NK-92 (cell line): Measurements from ENCODE around the gene RBM19.
"Not testable (repeated sequence)": the region's sequence is repeated elsewhere in the genome, so short reads cannot be mapped to it uniquely, and the experiment has no call there.

Experiments used
- DNase-seq: peaks from one replicate; lab custom pipeline; 2025; ENCODE audit not compliant: unreplicated experiment; lab: John Stamatoyannopoulos, UW

RBM19 gene

DNA sequence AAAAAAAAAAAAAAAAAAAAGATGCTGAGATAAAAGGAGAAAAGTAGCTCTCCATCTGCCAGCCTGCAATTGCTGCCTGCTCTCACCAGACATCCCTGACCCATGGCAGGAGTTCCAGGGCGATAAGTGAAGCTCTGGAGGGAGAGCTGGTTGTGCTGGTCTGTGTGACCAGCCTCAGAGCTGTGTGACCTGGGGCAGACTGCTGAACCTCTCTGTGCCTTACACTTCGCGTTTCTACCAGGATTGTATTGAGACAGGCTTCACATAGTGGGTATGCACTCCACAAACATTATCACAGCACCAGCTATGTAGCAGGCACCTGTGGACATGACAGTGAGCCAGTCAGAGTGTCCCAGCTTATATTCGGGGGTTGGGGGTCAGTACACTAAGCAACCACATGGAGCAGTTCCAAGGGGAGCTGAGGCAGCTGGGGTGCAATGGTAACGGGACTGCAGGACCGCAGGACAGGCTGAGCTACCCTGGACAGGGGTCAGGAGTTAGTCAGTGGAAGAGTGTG is 57.5 kb downstream of the RBM19 start:
- DNase-seq, result no peak

DNA sequence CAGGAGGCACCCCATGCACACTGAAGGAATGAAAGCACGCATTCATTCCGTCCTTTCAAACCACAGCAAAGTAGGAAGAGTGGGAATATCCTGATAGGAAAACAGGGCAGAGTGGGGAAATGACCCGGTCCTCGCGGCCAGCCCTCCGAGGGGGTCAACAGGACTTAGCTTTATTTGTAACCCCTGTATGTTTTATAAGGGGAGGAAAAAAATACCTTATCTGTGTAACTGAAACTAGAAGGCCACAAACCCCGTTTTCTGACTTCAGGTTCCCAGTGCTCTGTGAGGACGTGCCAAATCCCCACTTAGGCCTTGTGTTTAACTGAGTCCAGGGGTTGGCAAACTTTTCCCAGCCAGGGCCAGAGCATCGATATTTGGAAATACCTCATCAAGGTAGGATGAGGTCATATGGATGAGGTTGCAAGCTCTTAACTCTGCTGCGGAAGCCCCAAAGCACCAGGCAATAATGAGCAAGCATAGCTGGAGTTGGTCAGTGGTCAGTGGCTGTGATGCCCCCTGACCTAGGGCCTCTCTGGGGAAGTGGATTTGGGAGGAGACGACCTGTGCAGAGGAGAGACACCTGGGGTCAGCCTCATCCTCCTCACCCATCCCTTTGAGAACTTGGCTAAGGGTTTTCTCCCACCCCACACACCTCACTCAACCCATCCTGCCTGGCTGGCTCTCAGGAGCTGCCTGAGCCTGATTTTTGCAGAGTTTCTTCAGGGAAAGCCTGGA is 58.5 kb downstream of the RBM19 start:
- DNase-seq, result no peak

DNA sequence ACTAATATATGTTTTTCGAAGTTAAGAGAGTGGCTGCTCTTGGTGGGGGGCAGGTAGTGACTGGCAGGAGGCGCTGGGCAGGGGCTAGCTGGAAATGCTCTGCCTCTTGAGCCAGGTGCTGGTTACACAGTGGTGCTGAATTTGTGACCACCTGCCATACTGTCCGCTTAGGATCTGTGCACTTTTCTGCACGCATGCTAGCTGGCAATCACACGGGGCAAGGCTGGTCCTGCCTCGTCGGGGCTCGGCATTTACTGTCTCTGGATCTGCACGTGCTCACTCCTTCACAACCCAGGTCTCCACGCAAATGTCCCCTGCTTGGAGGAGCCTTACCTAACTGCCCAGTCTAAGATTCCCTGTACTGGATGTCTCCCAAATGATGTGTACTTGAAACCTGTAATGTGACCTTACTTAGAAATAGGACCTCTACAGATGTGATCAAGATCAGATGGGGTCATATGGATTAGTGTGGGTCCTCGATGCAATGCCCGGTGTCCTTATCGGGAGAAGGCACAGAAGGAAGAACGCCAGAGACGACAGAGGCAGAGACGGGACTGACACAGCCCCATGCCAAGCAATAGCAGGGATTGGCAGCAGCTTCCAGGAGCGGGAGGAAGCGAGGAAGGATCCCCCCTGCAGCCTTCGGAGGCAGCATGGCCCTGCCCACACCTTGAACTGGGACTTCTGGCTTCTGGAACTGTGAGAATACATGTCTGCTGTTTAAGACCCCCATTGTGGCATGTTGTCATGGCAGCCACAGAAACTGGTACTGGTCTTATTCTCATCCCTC is 59.5 kb downstream of the RBM19 start:
- no peak for DNase-seq

DNA sequence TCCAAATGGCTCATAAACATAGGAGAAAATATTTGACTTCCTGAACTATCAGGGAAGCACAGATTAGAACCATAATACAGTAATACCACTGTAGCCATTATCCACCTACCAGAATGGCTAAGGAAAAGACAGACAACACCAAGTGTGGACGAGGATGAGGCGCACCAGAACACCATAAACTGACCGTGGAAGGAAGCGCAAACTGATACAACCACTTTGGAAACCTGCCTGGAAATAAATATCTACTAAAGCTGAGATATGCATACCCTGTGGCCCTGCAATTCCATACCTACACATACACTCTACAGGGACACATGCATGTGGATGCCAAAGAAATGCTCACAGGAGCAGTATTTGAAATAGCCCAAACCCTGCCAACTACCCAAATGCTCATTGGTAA is 60.3 kb downstream of the RBM19 start:
- DNase-seq, result no peak

DNA sequence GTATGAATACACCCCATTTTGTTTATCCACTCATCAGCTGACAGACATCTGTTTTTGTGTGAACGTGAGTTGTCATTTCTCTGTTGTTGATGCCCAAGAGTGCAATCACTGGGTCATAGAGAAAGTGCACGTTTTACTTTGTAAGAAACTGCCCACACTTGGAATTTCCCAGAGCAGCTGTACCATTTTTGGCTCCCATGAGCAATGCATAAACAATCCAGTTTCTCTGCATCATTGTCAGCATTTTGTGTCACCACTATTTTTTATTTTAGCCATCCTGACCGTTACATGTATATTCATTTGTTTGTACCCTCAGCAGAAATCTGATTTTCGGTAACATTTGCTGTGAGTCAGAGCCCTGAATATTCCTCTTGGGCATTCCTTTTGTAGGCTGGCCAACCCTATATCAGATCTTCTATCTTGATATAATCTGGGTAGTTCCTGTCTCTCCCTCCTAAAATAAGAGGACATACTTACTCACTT is 62.7 kb downstream of the RBM19 start:
- no peak for DNase-seq

DNA sequence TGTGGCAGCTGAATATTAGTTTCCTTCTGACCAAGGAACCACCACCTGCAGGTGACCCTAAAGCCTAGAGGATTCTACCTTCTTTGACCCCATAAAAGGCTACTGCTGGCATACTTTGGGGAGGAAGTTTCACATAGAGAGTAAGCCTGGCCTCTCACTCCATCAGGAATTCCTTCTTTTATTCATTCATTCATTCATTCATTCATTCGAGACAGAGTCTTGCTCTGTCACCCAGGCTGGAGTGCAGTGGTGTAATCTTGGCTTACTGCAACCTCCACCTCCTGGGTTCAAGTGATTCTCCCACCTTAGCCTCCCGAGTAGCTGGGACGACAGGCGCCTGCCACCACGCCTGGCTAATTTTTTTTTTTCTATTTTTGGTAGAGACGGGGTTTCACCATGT is 64.8 kb downstream of the RBM19 start:
- DNase-seq, result not testable (repeated sequence)

DNA sequence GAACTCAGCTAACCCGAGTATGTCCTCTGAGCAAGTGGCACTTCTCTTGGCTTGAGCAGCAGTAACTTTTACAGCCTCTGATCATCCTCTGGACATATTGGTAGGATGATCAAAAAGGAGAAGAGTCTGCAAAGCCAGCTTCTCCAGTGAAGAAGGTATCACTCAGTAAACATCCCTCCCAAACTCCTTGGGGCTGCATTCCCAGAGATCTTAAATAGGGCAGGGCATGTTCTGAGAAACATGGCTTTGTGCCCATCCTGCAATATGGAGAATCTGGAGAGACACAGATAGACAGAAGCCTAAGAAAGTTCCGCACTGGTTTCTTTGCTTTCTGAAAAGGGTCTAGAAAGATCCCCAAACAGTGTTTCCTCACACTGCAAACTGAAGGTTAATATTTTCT is 65.4 kb downstream of the RBM19 start:
- DNase-seq, result no peak

DNA sequence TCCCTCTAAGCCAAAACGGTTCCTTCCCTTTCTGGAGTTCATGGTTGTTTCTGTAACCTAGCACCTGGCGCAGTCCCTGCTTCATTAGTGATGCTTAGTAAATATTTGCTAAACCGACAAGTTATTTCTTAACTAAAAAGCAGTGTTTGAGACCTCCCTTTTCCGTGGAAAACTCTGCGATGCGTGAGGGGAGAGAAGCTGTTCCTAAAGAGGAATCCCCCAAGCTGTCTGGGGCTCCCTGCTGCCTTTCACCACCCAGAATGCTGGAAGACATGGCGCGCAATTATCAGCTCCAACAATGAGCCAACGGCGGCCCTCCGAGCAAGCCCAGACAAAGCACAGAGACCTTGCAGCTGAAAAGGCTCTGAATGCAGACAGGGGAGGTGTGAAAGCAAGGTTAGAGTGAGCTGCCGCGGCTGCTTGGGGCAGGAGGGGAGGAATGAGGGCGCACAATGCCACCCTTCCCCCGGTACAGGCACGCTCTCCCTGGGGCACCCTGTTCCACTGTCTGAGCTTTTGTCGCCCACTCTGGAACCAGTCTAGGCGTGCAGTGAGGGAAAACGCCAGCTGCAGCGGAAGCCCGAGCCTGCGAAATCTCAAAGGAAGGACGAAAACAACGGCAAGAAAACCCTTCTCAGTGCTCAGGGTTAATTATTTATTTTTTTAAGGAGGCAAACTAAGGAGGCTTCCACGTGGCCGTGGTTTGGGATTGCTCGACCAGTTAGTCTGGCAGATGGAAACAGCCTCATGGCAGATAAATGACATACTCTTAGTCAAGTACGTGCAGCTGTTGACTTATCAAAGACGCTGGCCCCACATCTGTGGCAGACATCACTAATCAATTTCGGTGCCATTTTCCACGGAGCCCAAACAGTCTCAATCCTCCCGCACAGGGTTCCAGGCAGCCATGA is 66.3 kb downstream of the RBM19 start:
- DNase-seq, result no peak

DNA sequence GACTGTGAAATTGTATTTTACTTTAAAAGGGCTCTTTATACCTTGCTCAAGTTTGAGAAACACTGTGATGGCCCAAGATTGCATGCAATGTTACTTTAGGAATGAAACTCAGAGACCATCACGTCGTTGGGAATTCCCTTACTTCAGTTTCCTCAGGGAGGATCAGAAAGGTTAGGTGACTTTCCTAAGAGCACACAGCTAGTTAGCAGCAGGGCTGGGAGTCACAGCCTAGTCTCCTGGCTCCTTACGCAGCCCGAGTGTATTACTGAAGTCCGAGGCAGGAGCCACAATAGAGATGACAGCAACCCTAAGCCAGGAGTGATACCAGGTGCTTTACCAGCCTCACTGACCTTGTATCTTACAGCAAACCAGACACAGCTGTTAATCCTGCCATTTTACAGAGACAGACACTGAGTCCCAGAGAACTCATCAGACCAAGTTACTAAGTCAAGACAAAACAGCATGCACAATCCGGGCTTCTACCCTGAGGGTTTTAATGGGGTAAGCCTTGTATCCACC is 67.0 kb downstream of the RBM19 start:
- DNase-seq, result no peak

DNA sequence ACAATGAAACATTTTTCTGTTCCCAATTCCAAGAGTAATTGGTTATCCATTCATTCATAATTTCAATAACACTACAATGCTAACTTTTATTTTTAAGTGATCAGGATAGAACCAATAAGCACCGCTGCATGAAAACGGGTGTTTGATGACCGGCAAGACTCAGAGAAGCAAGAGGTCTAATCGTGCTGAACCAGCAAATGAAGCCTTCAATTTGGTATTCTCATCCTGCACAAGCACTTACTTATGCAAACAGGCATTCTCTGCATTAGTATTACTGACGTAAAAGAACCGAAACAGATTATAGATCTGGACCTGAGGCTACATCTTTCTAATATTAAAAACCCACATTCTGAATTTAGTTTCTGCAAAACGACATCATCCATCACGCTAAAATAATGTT is 67.7 kb downstream of the RBM19 start:
- DNase-seq, result no peak

DNA sequence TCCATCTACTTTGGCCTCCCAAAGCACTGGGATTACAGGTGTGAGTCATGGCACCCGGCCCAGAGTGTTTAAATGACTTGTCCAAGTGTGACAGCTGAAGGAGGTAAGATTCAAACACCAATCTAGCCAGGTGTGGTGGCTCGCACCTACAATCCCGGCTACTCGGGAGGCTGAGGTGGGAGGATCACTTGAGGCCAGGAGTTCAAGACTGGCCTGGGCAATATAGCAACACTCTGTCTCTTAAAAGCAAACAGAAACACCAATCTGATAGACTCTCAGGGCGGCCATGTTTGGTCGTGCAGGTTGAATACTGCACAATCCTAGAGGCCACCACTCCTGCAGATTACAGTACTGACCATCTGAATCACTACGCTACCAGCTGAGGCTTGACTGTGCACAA is 68.7 kb downstream of the RBM19 start:
- DNase-seq, result no peak

DNA sequence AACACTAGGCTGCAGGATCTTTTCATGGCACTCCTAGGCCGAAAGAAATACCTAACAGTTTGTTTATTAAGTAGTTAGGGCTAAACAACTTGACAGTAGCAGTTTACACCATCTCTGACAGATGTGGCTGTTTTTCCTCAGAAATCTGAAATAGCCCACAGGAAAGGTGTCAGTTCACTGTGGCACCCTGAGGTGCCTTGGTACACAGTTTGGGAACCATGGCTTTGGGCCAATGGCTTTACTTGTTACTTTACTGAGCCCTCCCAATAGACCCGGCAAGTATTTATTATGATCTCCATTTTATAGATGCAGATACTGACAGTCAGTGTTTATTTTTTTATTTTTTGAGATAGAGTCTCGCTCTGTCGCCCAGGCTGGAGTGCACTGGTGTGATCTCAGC is 69.3 kb downstream of the RBM19 start:
- no peak for DNase-seq

DNA sequence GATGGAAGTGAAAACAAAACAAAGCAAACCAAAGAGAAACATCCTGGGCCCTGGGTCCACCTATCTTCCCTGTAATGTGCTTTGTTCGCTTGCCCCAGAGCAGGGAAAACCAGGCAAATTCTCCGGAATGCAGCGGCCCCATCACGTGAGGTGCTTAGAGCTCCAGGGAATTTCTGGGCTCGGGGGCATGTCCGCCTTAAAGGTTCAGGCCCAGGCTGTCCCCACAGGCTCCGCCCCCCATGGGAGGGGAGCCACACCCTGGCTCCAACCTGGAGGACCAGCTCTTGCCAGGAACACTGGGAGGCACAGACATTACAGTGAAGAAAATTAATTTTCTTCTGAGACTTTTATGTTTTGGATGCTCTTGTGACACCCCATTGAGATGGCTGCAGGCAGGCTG is 69.9 kb downstream of the RBM19 start:
- DNase-seq, result no peak

DNA sequence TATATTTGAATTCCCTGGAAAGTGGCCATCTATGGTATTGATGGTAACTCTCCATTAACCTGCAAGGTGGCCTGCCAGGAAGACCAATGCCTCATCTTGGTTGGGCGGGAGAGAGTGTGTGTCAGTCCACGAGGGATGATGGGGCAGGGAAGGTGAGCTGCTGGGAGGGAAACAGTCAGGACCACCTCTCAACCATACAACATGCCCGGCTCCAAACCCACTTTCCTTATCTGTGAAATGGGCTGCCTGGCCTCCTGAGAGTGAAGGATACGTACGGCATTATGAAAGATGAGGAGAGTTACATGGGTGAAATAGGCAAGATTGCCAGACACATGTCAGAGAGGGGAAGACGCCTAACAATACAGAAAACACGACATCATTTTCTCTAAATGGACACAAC is 70.9 kb downstream of the RBM19 start:
- no peak for DNase-seq

DNA sequence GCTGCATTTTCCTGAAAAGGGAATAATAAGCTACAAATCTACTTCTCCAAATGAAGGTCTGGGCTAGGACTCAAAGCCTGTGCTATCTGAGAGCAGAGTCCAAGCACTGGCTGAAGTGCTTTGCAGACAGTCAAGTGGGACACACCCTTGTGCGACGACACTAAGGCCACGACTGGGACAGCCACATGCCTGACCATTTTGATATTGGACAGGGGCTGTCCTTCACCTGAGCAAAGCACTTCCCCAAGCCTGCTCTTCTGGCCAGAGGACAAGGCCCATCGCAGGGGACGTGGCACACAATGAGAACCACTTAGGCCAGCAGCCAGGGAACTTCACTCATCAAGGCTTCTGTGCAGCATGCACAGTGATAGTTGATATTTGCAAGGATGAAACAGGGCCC is 71.4 kb downstream of the RBM19 start:
- DNase-seq, result no peak

DNA sequence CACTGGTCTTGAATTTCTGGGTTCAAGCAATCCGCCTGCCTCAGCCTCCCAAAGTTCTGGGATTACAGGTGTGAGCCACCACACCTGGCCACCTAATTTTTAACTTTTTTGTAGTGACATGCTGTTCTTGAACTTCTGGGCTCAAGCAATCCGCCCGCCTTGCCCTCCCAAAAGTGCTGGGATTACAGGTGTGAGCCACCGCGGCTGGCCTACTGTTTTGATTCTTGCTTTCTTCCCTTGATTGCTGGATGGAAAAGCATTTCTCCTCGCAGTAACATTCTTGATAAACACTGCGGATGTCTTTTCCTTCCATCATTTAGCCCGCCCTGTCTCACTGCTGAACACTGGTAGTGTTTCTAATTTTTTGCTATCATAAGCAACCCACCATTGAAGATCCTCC is 72.9 kb downstream of the RBM19 start:
- DNase-seq, result no peak

DNA sequence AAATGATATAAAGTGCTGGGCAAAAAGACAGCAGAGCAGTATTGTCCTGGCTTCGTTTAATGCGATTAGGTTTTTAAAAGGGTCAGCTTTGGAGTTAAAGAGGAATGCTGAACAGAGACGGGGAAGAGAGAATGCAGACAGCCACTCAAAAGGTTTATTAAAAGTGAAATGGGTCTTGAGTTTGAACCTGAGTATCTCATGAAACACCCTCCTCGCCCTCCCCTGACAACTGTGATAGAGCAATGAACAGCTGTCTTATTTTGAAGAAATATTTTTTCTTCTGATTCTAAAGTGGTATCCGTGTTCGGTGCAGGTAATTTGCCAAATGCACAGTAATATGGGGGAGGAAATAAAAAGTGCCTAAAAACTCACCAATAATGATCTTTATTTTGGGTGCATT is 73.6 kb downstream of the RBM19 start:
- DNase-seq, result no peak

DNA sequence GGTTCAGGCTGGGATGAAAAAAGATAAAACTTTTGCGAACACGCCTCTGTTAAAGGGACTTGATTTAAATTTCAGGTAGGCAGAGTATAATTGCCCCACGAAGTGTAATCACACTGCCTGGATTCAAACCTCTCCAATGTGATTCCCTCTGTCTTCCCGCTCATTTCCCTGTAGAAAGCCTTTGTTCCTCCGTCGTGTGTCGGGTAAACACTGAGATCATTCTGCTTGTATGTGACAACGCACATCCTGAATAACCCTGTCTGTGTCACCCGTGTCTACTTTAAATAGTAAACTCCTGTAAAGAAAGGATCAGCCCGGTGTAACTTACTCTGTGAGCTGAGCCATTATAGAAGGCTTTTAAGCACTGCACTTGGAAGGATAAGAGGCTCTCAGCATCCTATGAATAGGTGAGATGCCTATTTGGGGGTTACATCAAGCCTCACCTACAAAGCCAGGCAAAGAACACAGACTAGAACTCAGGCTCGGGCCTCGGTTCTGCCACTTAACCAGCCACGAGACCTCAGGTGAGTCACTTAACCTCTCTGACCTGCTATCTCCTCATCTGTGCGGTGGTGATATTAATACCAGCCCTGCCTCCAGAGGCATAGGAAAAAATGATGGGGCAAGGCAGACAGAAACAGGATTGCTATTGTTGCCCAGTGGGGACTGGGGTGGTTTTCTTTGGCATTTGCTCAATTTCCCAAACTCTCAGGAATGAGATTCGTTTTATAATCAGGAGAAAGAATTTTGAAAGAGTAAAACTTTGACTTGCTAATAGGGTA is 74.2 kb downstream of the RBM19 start:
- no peak for DNase-seq

DNA sequence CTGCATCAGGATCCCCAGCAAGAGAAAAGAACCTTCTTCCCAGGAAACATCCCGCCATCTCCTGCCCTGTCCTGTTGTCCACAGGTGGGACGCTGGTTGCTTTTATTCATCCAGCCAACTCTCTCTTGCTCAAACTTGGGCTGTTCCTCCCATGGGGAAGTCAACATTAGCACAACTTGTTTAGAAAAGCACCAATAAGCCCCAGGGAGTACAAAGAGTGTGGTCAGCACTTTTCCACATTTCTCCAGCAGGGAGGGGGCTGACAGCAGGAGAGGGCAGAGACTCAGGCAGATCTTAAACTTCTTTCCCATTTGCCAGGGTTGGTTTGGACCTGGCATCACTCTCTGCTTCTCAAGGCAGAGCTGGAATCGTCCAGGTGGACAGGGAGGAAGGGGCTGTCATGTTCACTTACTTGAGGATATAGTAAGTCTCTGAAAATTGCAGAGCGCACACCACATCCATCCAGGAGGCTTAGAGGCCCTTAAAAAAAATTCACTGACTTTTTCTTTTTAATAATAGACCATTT is 74.9 kb downstream of the RBM19 start:
- DNase-seq, result no peak
